A549 (cell line): ENCODE results near the gene EIF3B.

Source experiments
- CBX8 ChIP-seq: fragments of 200-600 bp; sonication (generic); IDR thresholded peaks from 2 replicates; pipeline ENCODE4 v1.6.1; 2016
- JUN ChIP-seq, 2 experiments: fragments of >200 bp; sonication (Bioruptor Twin); formaldehyde crosslinking; IDR thresholded peaks; 2 replicates in 1 of 2; 3 replicates in 1 of 2; pipeline ENCODE4 v1.6.1; 2016 to 2017
- MAFK ChIP-seq: fragments of 450-650 bp; IDR thresholded peaks from 2 replicates; pipeline ENCODE4 v1.6.1; 2014; ENCODE audit not compliant: partially characterized antibody
- POLR2A ChIP-seq: IDR thresholded peaks from 2 replicates; pipeline ENCODE4 v1.6.1; 2012; ENCODE audit warnings: mild to moderate bottlenecking, low read length
- RAD21 ChIP-seq, 2 experiments: fragments of >200 bp in 1 of 2; sonication (Bioruptor Twin) in 1 of 2; formaldehyde crosslinking in 1 of 2; IDR thresholded peaks in 1 of 2; conservative IDR thresholded peaks in 1 of 2; 2 replicates in 1 of 2; 3 replicates in 1 of 2; pipeline ENCODE4 v1.6.1; 2012 to 2018; ENCODE audit warnings: inconsistent platforms in 1 of 2
- TF ChIP-seq, protein P1 (sequence below): fragments of >200 bp; sonication (Bioruptor Twin); formaldehyde crosslinking; IDR thresholded peaks from 3 replicates; pipeline ENCODE4 v1.5.1; 2016

- TF ChIP-seq, protein P1, sequence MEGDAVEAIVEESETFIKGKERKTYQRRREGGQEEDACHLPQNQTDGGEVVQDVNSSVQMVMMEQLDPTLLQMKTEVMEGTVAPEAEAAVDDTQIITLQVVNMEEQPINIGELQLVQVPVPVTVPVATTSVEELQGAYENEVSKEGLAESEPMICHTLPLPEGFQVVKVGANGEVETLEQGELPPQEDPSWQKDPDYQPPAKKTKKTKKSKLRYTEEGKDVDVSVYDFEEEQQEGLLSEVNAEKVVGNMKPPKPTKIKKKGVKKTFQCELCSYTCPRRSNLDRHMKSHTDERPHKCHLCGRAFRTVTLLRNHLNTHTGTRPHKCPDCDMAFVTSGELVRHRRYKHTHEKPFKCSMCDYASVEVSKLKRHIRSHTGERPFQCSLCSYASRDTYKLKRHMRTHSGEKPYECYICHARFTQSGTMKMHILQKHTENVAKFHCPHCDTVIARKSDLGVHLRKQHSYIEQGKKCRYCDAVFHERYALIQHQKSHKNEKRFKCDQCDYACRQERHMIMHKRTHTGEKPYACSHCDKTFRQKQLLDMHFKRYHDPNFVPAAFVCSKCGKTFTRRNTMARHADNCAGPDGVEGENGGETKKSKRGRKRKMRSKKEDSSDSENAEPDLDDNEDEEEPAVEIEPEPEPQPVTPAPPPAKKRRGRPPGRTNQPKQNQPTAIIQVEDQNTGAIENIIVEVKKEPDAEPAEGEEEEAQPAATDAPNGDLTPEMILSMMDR = no peak
- no peak for TF ChIP-seq RAD21 (conservative IDR thresholded peaks at IDR 0.05 in 1 of 2, IDR thresholded peaks at IDR 0.05 in 1 of 2)
- TF ChIP-seq POLR2A = no peak
- no peak for TF ChIP-seq MAFK
- peak in 1 of 2 experiments; percentile 43; a peak in 1 of 5 replicates for TF ChIP-seq JUN (IDR thresholded peaks at IDR 0.05)
- TF ChIP-seq CBX8 = no peak
These were observed 44.7 kb upstream of the EIF3B start for GRCh38 chr7:2309889-2310331.
